Mesenteric fat pad (tissue), 1 donor: ENCODE measurements around the gene ABCC5. TPM values are rescaled to one million over a fixed set of nuclear protein-coding genes. Genes with fewer than 3 reads are reported as not detected.

Experiments used
- DNase-seq: peaks from one replicate; pipeline ENCODE4 v3.0.0-alpha.2; 2020; ENCODE audit warnings: low spot score
- total RNA-seq: library from RNA; stranded (reverse); fragmentation: NEBNext Ultra II Directional; extraction: Animal tissue kit (Norgen Biotek cat#: 25700); gene quantifications from one replicate; pipeline ENCODE4 v1.2.1, GENCODE V29; 2021
- donor health status: DM: yes; HTN: yes; CAD: no.

Gene ABCC5
- total RNA-seq, 1 donor from 2014 or later: 24.2 TPM

GRCh38 chr3:183981990-183982644, 35.6 kb downstream of the ABCC5 start:
- DNase-seq: no peak

GRCh38 chr3:183980403-183980802, 37.3 kb downstream of the ABCC5 start:
- DNase-seq: no peak

- no peak for DNase-seq
These were observed 41.6 kb downstream of the ABCC5 start for GRCh38 chr3:183975981-183976662.

- DNase-seq: no peak
These were observed 48.9 kb downstream of the ABCC5 start for GRCh38 chr3:183968666-183969245.

- no peak for DNase-seq
These were observed 50.0 kb downstream of the ABCC5 start for GRCh38 chr3:183967693-183968092.

- no peak for DNase-seq
These were observed 51.3 kb downstream of the ABCC5 start for GRCh38 chr3:183966361-183966791.

- no peak for DNase-seq
These were observed 54.9 kb downstream of the ABCC5 start for GRCh38 chr3:183962807-183963206.

GRCh38 chr3:183959214-183959613, 58.5 kb downstream of the ABCC5 start:
- DNase-seq: no peak

- DNase-seq: no peak
These were observed 58.9 kb downstream of the ABCC5 start for GRCh38 chr3:183958775-183959174.

- no peak for DNase-seq
These were observed 59.5 kb downstream of the ABCC5 start for GRCh38 chr3:183958226-183958625.

- DNase-seq: no peak
These were observed 62.8 kb downstream of the ABCC5 start for GRCh38 chr3:183954875-183955274.

- DNase-seq: no peak
These were observed 64.1 kb downstream of the ABCC5 start for GRCh38 chr3:183953471-183954070.

- no peak for DNase-seq
These were observed 66.2 kb downstream of the ABCC5 start for GRCh38 chr3:183951459-183951858.

GRCh38 chr3:183949690-183950089, 68.0 kb downstream of the ABCC5 start:
- no peak for DNase-seq

- DNase-seq: no peak
These were observed 71.6 kb downstream of the ABCC5 start for GRCh38 chr3:183946037-183946436.

- DNase-seq: no peak
These were observed 72.9 kb downstream of the ABCC5 start for GRCh38 chr3:183944775-183945174.

GRCh38 chr3:183943739-183944138, 73.9 kb downstream of the ABCC5 start:
- no peak for DNase-seq

- DNase-seq: no peak
These were observed 76.5 kb downstream of the ABCC5 start for GRCh38 chr3:183941216-183941615.

- DNase-seq: no peak
These were observed 79.9 kb downstream of the ABCC5 start for GRCh38 chr3:183937601-183938286.

- no peak for DNase-seq
These were observed 84.5 kb downstream of the ABCC5 start for GRCh38 chr3:183933160-183933559.

- no peak for DNase-seq
These were observed 85.8 kb downstream of the ABCC5 start for GRCh38 chr3:183931881-183932280.

GRCh38 chr3:183930086-183930485, 87.6 kb downstream of the ABCC5 start:
- DNase-seq: no peak
